Glutamatergic neuron (in vitro differentiated cells): ENCODE measurements around the gene GPR17. TPM values are rescaled to one million over a fixed set of nuclear protein-coding genes. Genes with fewer than 3 reads are reported as not detected.

Experiments
- DNase-seq: peaks from one replicate; pipeline ENCODE4 v3.0.0; 2022
- H3K27ac Mint-ChIP-seq: one replicate; pipeline ENCODE4 v1.8.0; 2020; ENCODE audit warnings: mild to moderate bottlenecking, mixed read lengths, inconsistent platforms; ENCODE audit not compliant: unreplicated experiment
- H3K27me3 Mint-ChIP-seq: one replicate; pipeline ENCODE4 v1.8.0; 2020; ENCODE audit warnings: mild to moderate bottlenecking, moderate library complexity, mixed read lengths, inconsistent platforms; ENCODE audit not compliant: unreplicated experiment
- H3K36me3 Mint-ChIP-seq: one replicate; pipeline ENCODE4 v1.8.0; 2020; ENCODE audit warnings: mild to moderate bottlenecking, mixed read lengths, inconsistent platforms; ENCODE audit not compliant: unreplicated experiment
- H3K4me1 Mint-ChIP-seq: one replicate; pipeline ENCODE4 v1.8.0; 2020; ENCODE audit warnings: mild to moderate bottlenecking, low read depth, mixed read lengths, inconsistent platforms; ENCODE audit not compliant: unreplicated experiment
- H3K4me3 Mint-ChIP-seq: one replicate; pipeline ENCODE4 v1.8.0; 2020; ENCODE audit warnings: mild to moderate bottlenecking, mixed read lengths, inconsistent platforms; ENCODE audit not compliant: unreplicated experiment
- H3K9me3 Mint-ChIP-seq: one replicate; pipeline ENCODE4 v1.8.0; 2020; ENCODE audit warnings: mild to moderate bottlenecking, moderate library complexity, mixed read lengths, inconsistent platforms; ENCODE audit not compliant: unreplicated experiment
- CTCF ChIP-seq: fragments of 200-600 bp; sonication (generic); IDR thresholded peaks from one replicate; pipeline ENCODE4 v1.5.0; 2021; ENCODE audit not compliant: partially characterized antibody, unreplicated experiment
- total RNA-seq: library from RNA; stranded (reverse); fragmentation: NEBNext Ultra II Directional; extraction: Animal tissue kit (Norgen Biotek cat#: 25700); gene quantifications from one replicate; pipeline ENCODE4 v1.2.1, GENCODE V29; 2021; ENCODE audit not compliant: unreplicated experiment

GPR17 gene
- total RNA-seq, 1 donor from 2014 or later = not detected

- Mint-ChIP-seq H3K4me1 (peaks cover 8% of the 10 kb centered on the region), H3K27me3 (peaks cover 3% of the 10 kb centered on the region), H3K4me3 (no peak overlapping the region), H3K36me3 (peaks cover 4% of the 10 kb centered on the region), H3K9me3 (peaks cover 9% of the 10 kb centered on the region), H3K27ac (no peak overlapping the region)
- DNase-seq = no peak
- no peak for TF ChIP-seq CTCF
Observed at GRCh38 chr2:127609818-127610217, 36.1 kb upstream of the GPR17 start.

GRCh38 chr2:127610561-127610960 is 35.4 kb upstream of the GPR17 start:
- H3K4me3 Mint-ChIP-seq = no peak overlapping the region
- H3K27me3 Mint-ChIP-seq = peaks cover 5% of the 10 kb centered on the region
- DNase-seq = no peak
- H3K4me1 Mint-ChIP-seq = peaks cover 7% of the 10 kb centered on the region
- H3K9me3 Mint-ChIP-seq = peaks cover 11% of the 10 kb centered on the region
- TF ChIP-seq CTCF = no peak
- peaks cover 4% of the 10 kb centered on the region for H3K36me3 Mint-ChIP-seq
- no peak overlapping the region for H3K27ac Mint-ChIP-seq

GRCh38 chr2:127611076-127611925 is 34.7 kb upstream of the GPR17 start:
- no peak for TF ChIP-seq CTCF
- H3K9me3 Mint-ChIP-seq = peaks cover 12% of the 10 kb centered on the region
- no peaks in the 10 kb centered on the region for H3K4me1 Mint-ChIP-seq
- H3K36me3 Mint-ChIP-seq = peaks cover 4% of the 10 kb centered on the region
- no peak overlapping the region for H3K4me3 Mint-ChIP-seq
- no peak overlapping the region for H3K27ac Mint-ChIP-seq
- DNase-seq = no peak
- H3K27me3 Mint-ChIP-seq = peaks cover 5% of the 10 kb centered on the region

GRCh38 chr2:127612111-127612822 is 33.7 kb upstream of the GPR17 start:
- H3K4me1 Mint-ChIP-seq = no peaks in the 10 kb centered on the region
- DNase-seq = no peak
- no peak overlapping the region for H3K4me3 Mint-ChIP-seq
- TF ChIP-seq CTCF = no peak
- H3K36me3 Mint-ChIP-seq = peaks cover 4% of the 10 kb centered on the region
- no peak overlapping the region for H3K27ac Mint-ChIP-seq
- peaks cover 12% of the 10 kb centered on the region for H3K9me3 Mint-ChIP-seq
- peaks cover 5% of the 10 kb centered on the region for H3K27me3 Mint-ChIP-seq

GRCh38 chr2:127614246-127614645 is 31.7 kb upstream of the GPR17 start:
- H3K4me3 Mint-ChIP-seq = no peak overlapping the region

More at GRCh38 chr2:127614246-127614645, 31.7 kb upstream of the GPR17 start:
- TF ChIP-seq CTCF = no peak
- H3K27ac Mint-ChIP-seq = no peak overlapping the region
- peaks cover 9% of the 10 kb centered on the region for H3K36me3 Mint-ChIP-seq
- peaks cover 6% of the 10 kb centered on the region for H3K27me3 Mint-ChIP-seq
- peaks cover under 1% of the 10 kb centered on the region for H3K4me1 Mint-ChIP-seq
- DNase-seq = no peak
- H3K9me3 Mint-ChIP-seq = peaks cover 11% of the 10 kb centered on the region
